Left lung (tissue), 10 donors: Measurements from ENCODE around the gene RSAD1. TPM values are rescaled to one million over a fixed set of nuclear protein-coding genes. Genes with fewer than 3 reads are reported as not detected.

Source experiments
- ATAC-seq: fragments of 200-7000 bp; cut with Tn5 transposase; one replicate; pipeline ENCODE4 v1.9.1; 2020; ENCODE audit warnings: moderate library complexity
- DNase-seq, 4 donors: peaks; one replicate each; pipeline ENCODE4 v3.0.0-alpha.2; 2013 to 2020
- H3K27ac ChIP-seq, 2 donors: fragments of 200-600 bp; sonication (generic) in 1 of 2; one replicate each; pipeline versions ENCODE4 v1.5.0 to v1.8.0; 2020 to 2021
- H3K27me3 ChIP-seq, 2 donors: fragments of 200-600 bp; sonication (generic) in 1 of 2; one replicate each; pipeline versions ENCODE4 v1.5.0 to v1.8.0; 2020 to 2021
- H3K36me3 ChIP-seq, 2 donors: fragments of 200-600 bp; sonication (generic) in 1 of 2; one replicate each; pipeline versions ENCODE4 v1.5.0 to v1.8.0; 2020 to 2021
- H3K4me1 ChIP-seq, 2 donors: fragments of 200-600 bp; one replicate each; pipeline ENCODE4 v1.8.0; 2021
- H3K4me3 ChIP-seq, 2 donors: fragments of 200-600 bp; sonication (generic) in 1 of 2; one replicate each; pipeline versions ENCODE4 v1.5.0 to v1.8.0; 2020 to 2021; ENCODE audit warnings: mild to moderate bottlenecking in 1 of 2
- H3K9me3 ChIP-seq, 2 donors: fragments of 200-600 bp; sonication (generic) in 1 of 2; one replicate each; pipeline versions ENCODE4 v1.5.0 to v1.8.0; 2020 to 2021
- CTCF ChIP-seq, 2 donors: fragments of 200-600 bp; sonication (generic) in 1 of 2; IDR thresholded peaks; one replicate each; pipeline versions ENCODE4 v1.5.0 to v1.8.0; 2021; ENCODE audit warnings: antibody characterized with exemption in 2 of 2
- intact Hi-C, 2 donors: fragments of 100-400 bp; cut with DNase I; formaldehyde crosslinking; loops; one replicate each; pipeline versions ENCODE4 v1.11.2 to v1.14.2; 2022
- polyA plus RNA-seq, 6 donors: library from polyadenylated mRNA; unstranded; fragments of 120-200 nt; gene quantifications; one replicate each; pipeline ENCODE4 v1.2.1, GENCODE V29; 2013; ENCODE audit not compliant: insufficient read length in 6 of 6
- total RNA-seq, 2 donors: library from RNA; stranded (reverse); fragmentation: NEBNext Ultra II Directional; extraction: Animal tissue kit (Norgen Biotek cat#: 25700); gene quantifications; one replicate each; pipeline ENCODE4 v1.2.1, GENCODE V29; 2021
- donor health status: DM: no; HTN: yes; CAD: no.
- donor health status: DM: no; HTN: no; CAD: no.

Gene RSAD1
- total and polyA plus RNA-seq, 8 donors, result 28.5 to 61.5 (median 47.2) TPM

DNA sequence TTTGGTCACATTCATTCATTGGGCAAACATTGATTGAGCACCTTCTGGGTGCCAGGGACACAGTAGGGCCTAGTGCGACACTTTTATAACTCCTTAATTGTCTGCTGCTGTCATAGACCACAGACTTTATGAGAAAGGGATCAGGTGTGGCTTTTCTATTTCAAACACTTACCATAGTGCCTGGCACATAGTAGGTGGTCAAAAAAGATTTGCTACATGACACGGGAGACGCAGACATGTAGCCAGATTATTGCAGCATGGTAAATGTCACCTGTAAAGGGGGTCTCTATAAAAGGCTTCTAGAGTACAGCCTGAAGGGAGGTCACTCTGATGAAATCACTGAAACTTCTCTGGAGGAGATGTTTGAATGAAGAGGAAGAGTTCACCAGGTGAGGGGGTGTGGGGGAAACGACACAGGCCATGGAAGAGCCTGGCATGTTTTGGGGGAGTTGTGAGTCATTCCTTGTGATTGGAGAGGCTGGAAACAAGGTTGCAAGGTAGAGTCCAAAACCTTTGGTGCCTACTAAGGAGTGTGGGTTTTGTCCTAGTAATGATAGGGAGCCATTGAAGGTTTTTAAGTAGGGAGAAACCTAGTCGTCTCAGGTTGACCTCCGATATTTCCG is 1.6 kb downstream of the RSAD1 start:
- ATAC-seq (no peak), DNase-seq (no peak)
- Histone ChIP-seq H3K27me3 (peaks cover 0 to 10% of the 10 kb centered on the region in 2 donors), H3K4me1 (peaks cover 7 to 46% of the 10 kb centered on the region in 2 donors), H3K9me3 (no peaks in the 10 kb centered on the region), H3K27ac (no peak overlapping the region), H3K36me3 (peaks cover 0 to 30% of the 10 kb centered on the region in 2 donors), H3K4me3 (no peak overlapping the region)
- intact Hi-C loops, result no loop called here
- no peak for TF ChIP-seq CTCF (IDR thresholded peaks at IDR 0.05)

DNA sequence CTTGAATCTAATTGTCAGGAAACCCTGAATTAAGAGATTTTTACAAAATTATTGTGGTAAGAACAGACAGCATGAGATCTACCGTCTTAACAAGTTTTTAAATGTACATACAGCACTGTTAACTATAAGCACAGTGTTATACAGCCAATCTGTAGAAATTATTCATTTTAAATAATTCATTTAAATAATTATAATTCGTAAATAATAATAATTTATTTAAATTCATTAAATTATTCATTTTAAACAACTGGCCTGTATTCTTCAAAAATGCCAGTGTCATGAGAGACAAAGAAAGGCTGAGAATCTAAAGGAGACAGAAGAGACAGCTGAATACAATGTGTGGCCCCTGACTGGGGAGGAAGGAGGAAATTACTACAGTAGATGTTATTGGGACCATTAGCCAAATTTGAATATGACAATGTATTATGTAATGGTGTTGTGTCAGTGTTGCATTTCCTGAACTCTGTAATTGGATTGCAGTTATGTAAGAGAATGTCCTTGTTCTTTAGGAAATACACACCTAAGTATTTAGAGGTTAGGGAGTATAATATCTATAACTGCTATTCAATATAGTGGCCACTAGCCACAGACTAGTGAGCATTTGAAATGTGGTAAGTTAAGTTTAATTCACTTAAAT is 2.3 kb downstream of the RSAD1 start:
- Histone ChIP-seq H3K4me3 (no peak overlapping the region), H3K9me3 (no peaks in the 10 kb centered on the region), H3K27me3 (peaks cover 0 to 10% of the 10 kb centered on the region in 2 donors), H3K36me3 (peaks cover 0 to 37% of the 10 kb centered on the region in 2 donors), H3K27ac (no peak overlapping the region), H3K4me1 (peaks cover 7 to 46% of the 10 kb centered on the region in 2 donors)
- DNase-seq, result no peak
- no peak for TF ChIP-seq CTCF (IDR thresholded peaks at IDR 0.05)
- intact Hi-C loops, result no loop called here
- ATAC-seq, result no peak

- Histone ChIP-seq H3K4me3 (no peak overlapping the region), H3K27me3 (peaks cover 0 to 4% of the 10 kb centered on the region in 2 donors), H3K36me3 (peaks cover 0 to 39% of the 10 kb centered on the region in 2 donors), H3K9me3 (no peaks in the 10 kb centered on the region), H3K4me1 (peaks cover 7 to 46% of the 10 kb centered on the region in 2 donors), H3K27ac (no peak overlapping the region)
- intact Hi-C loops, result no loop called here
- TF ChIP-seq CTCF (IDR thresholded peaks at IDR 0.05), result no peak
- no peak for ATAC-seq
- DNase-seq, result no peak
Observed at GRCh38 chr17:50481648-50482047, 3.0 kb downstream of the RSAD1 start.

- no peak overlapping the region for H3K4me3 ChIP-seq
- no peak overlapping the region for H3K27ac ChIP-seq
- no peak for ATAC-seq
- no peaks in the 10 kb centered on the region for H3K9me3 ChIP-seq
- H3K4me1 ChIP-seq, result peaks cover 7 to 46% of the 10 kb centered on the region in 2 donors
- H3K27me3 ChIP-seq, result no peaks in the 10 kb centered on the region
- no peak for TF ChIP-seq CTCF (IDR thresholded peaks at IDR 0.05)
- DNase-seq, result peak in 1 of 4 donors; percentile 80
- intact Hi-C loops, result no loop called here
- H3K36me3 ChIP-seq, result peaks cover 0 to 39% of the 10 kb centered on the region in 2 donors
Observed at GRCh38 chr17:50482110-50482509, 3.5 kb downstream of the RSAD1 start.

- Histone ChIP-seq H3K27me3 (no peaks in the 10 kb centered on the region), H3K36me3 (peaks cover 0 to 41% of the 10 kb centered on the region in 2 donors), H3K27ac (peak overlapping the region; percentile 24 to 69), H3K9me3 (no peaks in the 10 kb centered on the region), H3K4me3 (no peak overlapping the region), H3K4me1 (peaks cover 7 to 46% of the 10 kb centered on the region in 2 donors)
- intact Hi-C loops, result no loop called here
- peak; percentile 74 to 78 for TF ChIP-seq CTCF (IDR thresholded peaks at IDR 0.05)
- ATAC-seq (peak; percentile 74), DNase-seq (peak; percentile 61 to 92 (median 89))
Observed at GRCh38 chr17:50482516-50482915, 3.9 kb downstream of the RSAD1 start.
